H1 (cell line): ENCODE measurements around the gene CFAP210. TPM values are rescaled to one million over a fixed set of nuclear protein-coding genes. Genes with fewer than 3 reads are reported as not detected.

ENCODE experiments used
- CTCF ChIA-PET: fragments of 300-600 bp; sonication (Branson Sonifier 250); formaldehyde crosslinking; loops from one replicate; lab custom pipeline; 2021; ENCODE audit not compliant: partially characterized antibody; lab: Charles Lee
- POLR2A ChIA-PET: fragments of 300-600 bp; sonication (Branson Sonifier 250); formaldehyde crosslinking; loops from one replicate; lab custom pipeline; 2021; ENCODE audit warnings: inconsistent platforms; ENCODE audit not compliant: partially characterized antibody; lab: Charles Lee
- DNase-seq, 2 experiments: peaks; one replicate each; pipeline versions ENCODE4 v3.0.0 to v3.0.0-alpha.2; 2010 to 2022; ENCODE audit warnings: low spot score in 2 of 2, low read depth in 1 of 2, mixed read lengths in 1 of 2
- FAIRE-seq: peaks from 2 replicates; lab custom pipeline; 2011; peaks lifted over from hg19 to GRCh38; lab: Jason Lieb, UNC
- H2AFZ ChIP-seq: 2 replicates; pipeline ENCODE4 v1.8.1; 2012; ENCODE audit warnings: low read length, inconsistent platforms
- H2AK5ac ChIP-seq: 2 replicates; pipeline ENCODE4 v1.6.1; 2013; ENCODE audit warnings: low read depth, low read length
- H2BK120ac ChIP-seq: replicated peaks from 2 replicates; pipeline ENCODE3; 2013; ENCODE audit warnings: low read depth, low read length, inconsistent platforms
- H2BK12ac ChIP-seq: 2 replicates; pipeline ENCODE4 v1.6.1; 2013; ENCODE audit warnings: low read depth, low read length
- H2BK15ac ChIP-seq: 2 replicates; pipeline ENCODE4 v1.6.1; 2013; ENCODE audit warnings: low read length
- H2BK20ac ChIP-seq: 2 replicates; pipeline ENCODE4 v1.6.1; 2013; ENCODE audit warnings: low read length
- H2BK5ac ChIP-seq: 2 replicates; pipeline ENCODE4 v1.6.1; 2013; ENCODE audit warnings: low read depth, low read length
- H3K14ac ChIP-seq: 2 replicates; pipeline ENCODE4 v1.6.1; 2013; ENCODE audit warnings: inconsistent platforms; ENCODE audit not compliant: insufficient read length
- H3K18ac ChIP-seq: 2 replicates; pipeline ENCODE4 v1.6.1; 2013; ENCODE audit warnings: low read length; ENCODE audit errors: extremely low read depth
- H3K23ac ChIP-seq: 2 replicates; pipeline ENCODE4 v1.6.1; 2013; ENCODE audit warnings: inconsistent platforms; ENCODE audit not compliant: insufficient read length
- H3K23me2 ChIP-seq: 2 replicates; pipeline ENCODE4 v1.6.1; 2013; ENCODE audit warnings: low read depth, low read length
- H3K27ac ChIP-seq: 2 replicates; pipeline ENCODE4 v1.6.1; 2011; ENCODE audit warnings: low read depth, low read length, inconsistent platforms
- H3K27me3 ChIP-seq, 4 experiments: replicated peaks in 1 of 4; 1 replicate in 1 of 4; 2 replicates in 3 of 4; pipeline versions ENCODE4 v1.6.1 to v1.8.1; 2011 to 2013; ENCODE audit warnings: low read length in 3 of 4, mild to moderate bottlenecking in 3 of 4, inconsistent platforms in 2 of 4, mixed read lengths in 2 of 4, moderate library complexity in 1 of 4; ENCODE audit not compliant: control insufficient read depth in 3 of 4, insufficient read depth in 3 of 4; ENCODE audit errors: extremely low read depth in 1 of 4
- H3K36me3 ChIP-seq, 4 experiments: 2 replicates each; pipeline versions ENCODE4 v1.6.1 to v1.8.1; 2011 to 2013; ENCODE audit warnings: mild to moderate bottlenecking in 4 of 4, low read length in 3 of 4, moderate library complexity in 2 of 4, control low read depth in 1 of 4, inconsistent platforms in 1 of 4; ENCODE audit not compliant: insufficient read depth in 4 of 4, control insufficient read depth in 2 of 4
- H3K4ac ChIP-seq: replicated peaks from 2 replicates; pipeline ENCODE3; 2013; ENCODE audit warnings: low read length, low read depth, mixed read lengths, inconsistent platforms; ENCODE audit not compliant: insufficient read length
- H3K4me1 ChIP-seq, 4 experiments: replicated peaks in 1 of 4; 1 replicate in 1 of 4; 2 replicates in 3 of 4; pipeline versions ENCODE4 v1.6.1 to v1.8.1; 2011 to 2013; ENCODE audit warnings: low read length in 3 of 4, inconsistent platforms in 2 of 4, mixed read lengths in 1 of 4; ENCODE audit not compliant: insufficient read depth in 4 of 4, control insufficient read depth in 3 of 4
- H3K4me2 ChIP-seq, 2 experiments: 2 replicates each; pipeline versions ENCODE4 v1.6.1 to v1.8.1; 2011 to 2013; ENCODE audit warnings: low read depth in 2 of 2, low read length in 2 of 2, control low read depth in 1 of 2, inconsistent platforms in 1 of 2, mild to moderate bottlenecking in 1 of 2; ENCODE audit not compliant: insufficient read depth in 1 of 2
- H3K4me3 ChIP-seq, 4 experiments: fragments of 200-600, 300-600 bp in 1 of 4; sonication (generic), shearing (Covaris generic), sonication (Bioruptor Twin) in 1 of 4; 2 replicates each; pipeline versions ENCODE4 v1.5.1 to v1.8.1; 2011 to 2016; ENCODE audit warnings: low read length in 4 of 4, low read depth in 3 of 4, control low read depth in 2 of 4, inconsistent platforms in 2 of 4, mild to moderate bottlenecking in 2 of 4, mixed read lengths in 1 of 4, moderate library complexity in 1 of 4; ENCODE audit not compliant: insufficient read depth in 2 of 4; ENCODE audit errors: extremely low read depth in 1 of 4
- H3K56ac ChIP-seq: replicated peaks from 2 replicates; pipeline ENCODE3; 2013; ENCODE audit warnings: low read depth, mild to moderate bottlenecking, mixed read lengths, low read length, inconsistent platforms; ENCODE audit not compliant: insufficient read length
- H3K79me1 ChIP-seq: 2 replicates; pipeline ENCODE4 v1.6.1; 2013; ENCODE audit warnings: low read depth, low read length, control low read depth
- H3K79me2 ChIP-seq, 2 experiments: 2 replicates each; pipeline versions ENCODE4 v1.6.1 to v1.8.1; 2012 to 2013; ENCODE audit warnings: low read length in 2 of 2, mild to moderate bottlenecking in 2 of 2, inconsistent platforms in 1 of 2; ENCODE audit not compliant: insufficient read depth in 2 of 2, control insufficient read depth in 1 of 2
- H3K9ac ChIP-seq, 4 experiments: replicated peaks in 1 of 4; 1 replicate in 1 of 4; 2 replicates in 3 of 4; pipeline versions ENCODE4 v1.6.1 to v1.8.1; 2011 to 2013; ENCODE audit warnings: low read depth in 3 of 4, low read length in 3 of 4, control low read depth in 2 of 4, mild to moderate bottlenecking in 2 of 4, moderate library complexity in 2 of 4, inconsistent platforms in 1 of 4; ENCODE audit errors: extremely low read depth in 1 of 4
- H3K9me3 ChIP-seq, 2 experiments: 2 replicates each; pipeline versions ENCODE4 v1.6.1 to v1.8.1; 2012 to 2013; ENCODE audit warnings: mild to moderate bottlenecking in 2 of 2, moderate library complexity in 2 of 2, control low read depth in 1 of 2, inconsistent platforms in 1 of 2, low read depth in 1 of 2, low read length in 1 of 2, mixed read lengths in 1 of 2; ENCODE audit not compliant: insufficient read depth in 2 of 2
- H4K20me1 ChIP-seq, 2 experiments: replicated peaks in 1 of 2; 2 replicates each; pipeline versions ENCODE3 to v1.8.1; 2011 to 2013; ENCODE audit warnings: inconsistent platforms in 2 of 2, low read length in 2 of 2, mild to moderate bottlenecking in 1 of 2; ENCODE audit not compliant: insufficient read depth in 2 of 2, control insufficient read depth in 1 of 2
- H4K5ac ChIP-seq: 2 replicates; pipeline ENCODE4 v1.6.1; 2013; ENCODE audit warnings: low read length, low read depth, mixed read lengths, inconsistent platforms; ENCODE audit not compliant: insufficient read length
- H4K8ac ChIP-seq: 2 replicates; pipeline ENCODE4 v1.8.0; 2013; ENCODE audit warnings: mild to moderate bottlenecking, moderate library complexity, low read length, inconsistent platforms; ENCODE audit not compliant: insufficient read depth; ENCODE audit errors: extremely low read depth
- H4K91ac ChIP-seq: replicated peaks from 2 replicates; pipeline ENCODE3; 2013; ENCODE audit warnings: low read length, mixed read lengths, inconsistent platforms; ENCODE audit not compliant: insufficient read length
- BACH1 ChIP-seq: IDR thresholded peaks from 2 replicates; pipeline ENCODE4 v1.6.1; 2012; ENCODE audit warnings: low read length, improper control_type of control experiment
- BCL11A ChIP-seq, 2 experiments: IDR thresholded peaks; one replicate each; pipeline ENCODE4 v1.6.1; 2011; ENCODE audit warnings: low read depth in 2 of 2, low read length in 2 of 2, mild to moderate bottlenecking in 2 of 2
- CEBPB ChIP-seq: IDR thresholded peaks from 2 replicates; pipeline ENCODE4 v1.6.1; 2012; ENCODE audit warnings: low read depth, low read length
- EP300 ChIP-seq, 2 experiments: IDR thresholded peaks; 1 replicate in 1 of 2; 2 replicates in 1 of 2; pipeline ENCODE4 v1.6.1; 2011 to 2012; ENCODE audit warnings: low read depth in 2 of 2, low read length in 2 of 2, mild to moderate bottlenecking in 2 of 2, borderline replicate concordance in 1 of 2, inconsistent platforms in 1 of 2, moderate library complexity in 1 of 2
- GABPA ChIP-seq: IDR thresholded peaks from 2 replicates; pipeline ENCODE4 v1.6.1; 2011; ENCODE audit warnings: mild to moderate bottlenecking, low read length, moderate library complexity, borderline replicate concordance; ENCODE audit not compliant: insufficient read depth
- POU5F1 ChIP-seq: IDR thresholded peaks from 2 replicates; pipeline ENCODE4 v1.6.1; 2011; ENCODE audit warnings: low read depth, mild to moderate bottlenecking, low read length, moderate library complexity
- SIN3A ChIP-seq, 2 experiments: IDR thresholded peaks in 1 of 2; conservative IDR thresholded peaks in 1 of 2; 2 replicates each; pipeline ENCODE4 v1.6.1; 2011 to 2012; ENCODE audit warnings: low read length in 2 of 2, improper control_type of control experiment in 1 of 2, low read depth in 1 of 2, mild to moderate bottlenecking in 1 of 2
- SP2 ChIP-seq: IDR thresholded peaks from 2 replicates; pipeline ENCODE4 v1.6.1; 2012; ENCODE audit warnings: mild to moderate bottlenecking, low read length, inconsistent platforms
- SP4 ChIP-seq: IDR thresholded peaks from 2 replicates; pipeline ENCODE4 v1.6.1; 2012; ENCODE audit warnings: low read length, inconsistent platforms
- SRF ChIP-seq: IDR thresholded peaks from 2 replicates; pipeline ENCODE4 v1.6.1; 2011; ENCODE audit warnings: mild to moderate bottlenecking, low read depth, low read length, moderate library complexity
- TEAD4 ChIP-seq: IDR thresholded peaks from 2 replicates; pipeline ENCODE4 v1.6.1; 2012; ENCODE audit warnings: low read depth, low read length, inconsistent platforms, mixed read lengths
- WGBS, 2 experiments: shearing (Covaris generic) in 1 of 2; methylation state at CpG; one replicate each; pipeline versions ENCODE4 v1.1.6 to v1.1.7; 2013 to 2015; ENCODE audit warnings: low lambda C conversion rate in 2 of 2, mixed read lengths in 2 of 2, inconsistent platforms in 1 of 2, low coverage in 1 of 2, missing lambda C conversion rate in 1 of 2; ENCODE audit not compliant: insufficient replicate concordance in 2 of 2, insufficient coverage in 1 of 2, insufficient read length in 1 of 2; ENCODE audit errors: extremely low coverage in 1 of 2, missing lambda C conversion rate in 1 of 2; 5-methylcytosine and 5-hydroxymethylcytosine counted together
- polyA plus RNA-seq, 7 experiments: library from polyadenylated mRNA; depleted of rRNA in 3 of 7; stranded (reverse) in 5 of 7; unstranded in 2 of 7; fragments of >200 nt in 5 of 7; fragments of 200-250 nt in 2 of 7; gene quantifications; 1 replicate in 5 of 7; 2 replicates in 1 of 7; 4 replicates in 1 of 7; pipeline versions ENCODE4 v1.2.1 to v1.2.3, GENCODE V29; 2011 to 2013; ENCODE audit warnings: missing spikeins in 2 of 7, mixed read lengths in 2 of 7
- total RNA-seq: library from RNA; stranded (reverse); fragmentation: NEBNext Ultra II Directional; extraction: Animal tissue kit (Norgen Biotek cat#: 25700); gene quantifications from 2 replicates; pipeline ENCODE4 v1.2.1, GENCODE V29; 2021

Gene CFAP210
- total and polyA plus RNA-seq, 2 of the 8 experiments (the other 6 are each of a cell fraction or from before 2014, with no cell fraction given): 0.06 to 0.37 TPM

DNA sequence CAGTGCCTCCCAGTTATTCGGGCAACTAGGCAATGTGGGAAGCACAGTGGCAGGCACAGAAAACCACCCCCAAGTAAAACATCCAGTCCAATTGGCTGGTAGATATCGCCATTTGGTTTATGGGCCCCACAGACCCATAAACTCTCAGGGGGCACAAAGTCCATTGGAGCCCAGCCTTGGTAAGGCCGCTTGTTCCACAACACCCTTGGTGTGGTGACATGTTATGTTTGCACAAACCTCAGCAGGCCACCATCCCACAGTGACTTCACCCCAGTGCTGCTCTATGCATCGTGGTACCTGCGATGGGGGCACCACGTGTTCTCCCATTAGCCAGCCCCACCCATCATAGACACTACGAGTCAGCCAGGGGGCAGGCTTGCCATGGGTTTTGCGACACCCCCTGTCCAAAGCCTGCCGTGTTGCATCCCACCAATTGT is 18.6 kb upstream of the CFAP210 start:
- no peak overlapping the region for H2AFZ ChIP-seq
- TF ChIP-seq CEBPB (no peak), SRF (no peak), GABPA (no peak), TEAD4 (no peak), SP2 (no peak), BCL11A (IDR thresholded peaks at IDR 0.05; ENCODE audit: low read depth in 2 of 2, low read length in 2 of 2) (no peak), BACH1 (no peak), POU5F1 (no peak), EP300 (IDR thresholded peaks at IDR 0.05; ENCODE audit: borderline replicate concordance in 1 of 2, low read depth in 2 of 2, low read length in 2 of 2) (no peak), SIN3A (conservative IDR thresholded peaks at IDR 0.05 in 1 of 2, IDR thresholded peaks at IDR 0.05 in 1 of 2; ENCODE audit: low read depth in 1 of 2, low read length in 2 of 2) (no peak), SP4 (no peak)
- no peak overlapping the region for H3K4me2 ChIP-seq
- H3K4me3 ChIP-seq: no peak overlapping the region
- H3K9ac ChIP-seq: no peak overlapping the region
- no peaks in the 10 kb centered on the region for H3K79me1 ChIP-seq
- no peak overlapping the region for H2BK15ac ChIP-seq
- no peak overlapping the region for H4K8ac ChIP-seq
- H3K4ac ChIP-seq: no peak overlapping the region
- no peaks in the 10 kb centered on the region; a peak in 1 of 4 replicates for H3K9me3 ChIP-seq
- H3K14ac ChIP-seq: no peak overlapping the region
- no peaks in the 10 kb centered on the region for H3K79me2 ChIP-seq
- no peak overlapping the region for H2BK120ac ChIP-seq
- H3K23ac ChIP-seq: no peak overlapping the region
- H2BK20ac ChIP-seq: no peak overlapping the region
- 94% methylated on average over 7 of the region's 9 CpGs; no CpG with 5 or more reads in 1 of the 2 experiments for WGBS, 2 experiments
- no peak for DNase-seq
- H3K4me1 ChIP-seq: peaks cover 0 to 6% (median 3%) of the 10 kb centered on the region in 4 experiments; a peak in 1 of 7 replicates
- H3K18ac ChIP-seq: no peak overlapping the region
- no peaks in the 10 kb centered on the region for H3K36me3 ChIP-seq
- no peak overlapping the region for H2BK12ac ChIP-seq
- H4K91ac ChIP-seq: no peak overlapping the region
- ChIA-PET POLR2A (no interaction called here), CTCF (interaction anchor here (0.9 kb wide), 1 partner anchor 20 kb away, joined by 3 read pairs; no protein-coding TSS in a partner anchor)
- H3K27ac ChIP-seq: no peak overlapping the region
- no peak overlapping the region for H4K5ac ChIP-seq
- H3K27me3 ChIP-seq: no peaks in the 10 kb centered on the region
- no peak for FAIRE-seq
- H2BK5ac ChIP-seq: no peak overlapping the region; the same call in 1 of the 2 replicates
- H4K20me1 ChIP-seq: no peaks in the 10 kb centered on the region
- H3K56ac ChIP-seq: no peak overlapping the region
- no peak overlapping the region for H2AK5ac ChIP-seq
- no peaks in the 10 kb centered on the region for H3K23me2 ChIP-seq
